GM10847 (cell line): ENCODE results near the gene P4HA2.

ENCODE experiments used
- POLR2A ChIP-seq: IDR thresholded peaks from 2 replicates; pipeline ENCODE4 v1.6.1; 2011; ENCODE audit not compliant: insufficient read length; ENCODE audit errors: extremely low read depth

P4HA2 gene

GRCh38 chr5:132225165-132226032 is 2.3 kb downstream of the P4HA2 start:
- TF ChIP-seq POLR2A: no peak

- TF ChIP-seq POLR2A: no peak
Measured at GRCh38 chr5:132224716-132225115, 2.9 kb downstream of the P4HA2 start.

GRCh38 chr5:132223861-132224260 is 3.8 kb downstream of the P4HA2 start:
- TF ChIP-seq POLR2A: no peak

- TF ChIP-seq POLR2A: no peak
Measured at GRCh38 chr5:132222649-132223038, 5.0 kb downstream of the P4HA2 start.

GRCh38 chr5:132221781-132222648 is 5.6 kb downstream of the P4HA2 start:
- TF ChIP-seq POLR2A: no peak

- no peak for TF ChIP-seq POLR2A
Measured at GRCh38 chr5:132220491-132220890, 7.2 kb downstream of the P4HA2 start.

- TF ChIP-seq POLR2A: no peak
Measured at GRCh38 chr5:132219981-132220380, 7.7 kb downstream of the P4HA2 start.

GRCh38 chr5:132219289-132219970 is 8.2 kb downstream of the P4HA2 start:
- TF ChIP-seq POLR2A: no peak

GRCh38 chr5:132218321-132218720 is 9.3 kb downstream of the P4HA2 start:
- no peak for TF ChIP-seq POLR2A

GRCh38 chr5:132215329-132215728 is 12.3 kb downstream of the P4HA2 start:
- no peak for TF ChIP-seq POLR2A

- no peak for TF ChIP-seq POLR2A
Measured at GRCh38 chr5:132214491-132214890, 13.2 kb downstream of the P4HA2 start.

GRCh38 chr5:132213666-132214065 is 14.0 kb downstream of the P4HA2 start:
- TF ChIP-seq POLR2A: no peak

GRCh38 chr5:132211787-132212186 is 15.9 kb downstream of the P4HA2 start:
- no peak for TF ChIP-seq POLR2A

- TF ChIP-seq POLR2A: no peak
Measured at GRCh38 chr5:132210944-132211343, 16.7 kb downstream of the P4HA2 start.

- TF ChIP-seq POLR2A: no peak
Measured at GRCh38 chr5:132209901-132210545, 17.6 kb downstream of the P4HA2 start.
